ENCODE data around the gene MUC5B. TPM values are rescaled to one million over a fixed set of nuclear protein-coding genes. Genes with fewer than 3 reads are reported as not detected.

Gene MUC5B
- total RNA-seq, 1 experiment from 2014 or later = 1.6 TPM

DNA sequence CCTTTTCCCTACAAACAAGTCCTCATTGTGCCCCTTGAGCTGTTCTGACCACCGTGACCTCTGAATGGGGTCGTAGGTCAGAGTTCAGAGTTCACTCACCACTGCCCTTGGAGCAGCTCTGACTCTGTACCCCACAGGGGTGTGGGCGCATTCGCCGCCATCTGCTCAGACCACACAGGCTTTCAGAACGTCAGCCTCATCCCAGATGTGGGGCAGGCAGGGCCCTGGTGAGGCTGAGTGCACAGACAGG is 14.8 kb upstream of the MUC5B start (continued):
- no peak for TF ChIP-seq SP1 (CRISPR knock-in tag; conservative IDR thresholded peaks at IDR 0.05)
- TF ChIP-seq FOXJ3 (CRISPR knock-in tag; IDR thresholded peaks at IDR 0.05; ENCODE audit: borderline replicate concordance) = no peak
- no peak for TF ChIP-seq PRRX2 (CRISPR knock-in tag; IDR thresholded peaks at IDR 0.05)
- no peak for TF ChIP-seq ZNF671 (CRISPR knock-in tag; IDR thresholded peaks at IDR 0.05)
- TF ChIP-seq, protein P1, sequence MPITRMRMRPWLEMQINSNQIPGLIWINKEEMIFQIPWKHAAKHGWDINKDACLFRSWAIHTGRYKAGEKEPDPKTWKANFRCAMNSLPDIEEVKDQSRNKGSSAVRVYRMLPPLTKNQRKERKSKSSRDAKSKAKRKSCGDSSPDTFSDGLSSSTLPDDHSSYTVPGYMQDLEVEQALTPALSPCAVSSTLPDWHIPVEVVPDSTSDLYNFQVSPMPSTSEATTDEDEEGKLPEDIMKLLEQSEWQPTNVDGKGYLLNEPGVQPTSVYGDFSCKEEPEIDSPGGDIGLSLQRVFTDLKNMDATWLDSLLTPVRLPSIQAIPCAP (CRISPR knock-in tag; IDR thresholded peaks at IDR 0.05) = no peak
- TF ChIP-seq, protein P2, sequence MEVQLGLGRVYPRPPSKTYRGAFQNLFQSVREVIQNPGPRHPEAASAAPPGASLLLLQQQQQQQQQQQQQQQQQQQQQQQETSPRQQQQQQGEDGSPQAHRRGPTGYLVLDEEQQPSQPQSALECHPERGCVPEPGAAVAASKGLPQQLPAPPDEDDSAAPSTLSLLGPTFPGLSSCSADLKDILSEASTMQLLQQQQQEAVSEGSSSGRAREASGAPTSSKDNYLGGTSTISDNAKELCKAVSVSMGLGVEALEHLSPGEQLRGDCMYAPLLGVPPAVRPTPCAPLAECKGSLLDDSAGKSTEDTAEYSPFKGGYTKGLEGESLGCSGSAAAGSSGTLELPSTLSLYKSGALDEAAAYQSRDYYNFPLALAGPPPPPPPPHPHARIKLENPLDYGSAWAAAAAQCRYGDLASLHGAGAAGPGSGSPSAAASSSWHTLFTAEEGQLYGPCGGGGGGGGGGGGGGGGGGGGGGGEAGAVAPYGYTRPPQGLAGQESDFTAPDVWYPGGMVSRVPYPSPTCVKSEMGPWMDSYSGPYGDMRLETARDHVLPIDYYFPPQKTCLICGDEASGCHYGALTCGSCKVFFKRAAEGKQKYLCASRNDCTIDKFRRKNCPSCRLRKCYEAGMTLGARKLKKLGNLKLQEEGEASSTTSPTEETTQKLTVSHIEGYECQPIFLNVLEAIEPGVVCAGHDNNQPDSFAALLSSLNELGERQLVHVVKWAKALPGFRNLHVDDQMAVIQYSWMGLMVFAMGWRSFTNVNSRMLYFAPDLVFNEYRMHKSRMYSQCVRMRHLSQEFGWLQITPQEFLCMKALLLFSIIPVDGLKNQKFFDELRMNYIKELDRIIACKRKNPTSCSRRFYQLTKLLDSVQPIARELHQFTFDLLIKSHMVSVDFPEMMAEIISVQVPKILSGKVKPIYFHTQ (CRISPR knock-in tag; IDR thresholded peaks at IDR 0.05) = no peak

DNA sequence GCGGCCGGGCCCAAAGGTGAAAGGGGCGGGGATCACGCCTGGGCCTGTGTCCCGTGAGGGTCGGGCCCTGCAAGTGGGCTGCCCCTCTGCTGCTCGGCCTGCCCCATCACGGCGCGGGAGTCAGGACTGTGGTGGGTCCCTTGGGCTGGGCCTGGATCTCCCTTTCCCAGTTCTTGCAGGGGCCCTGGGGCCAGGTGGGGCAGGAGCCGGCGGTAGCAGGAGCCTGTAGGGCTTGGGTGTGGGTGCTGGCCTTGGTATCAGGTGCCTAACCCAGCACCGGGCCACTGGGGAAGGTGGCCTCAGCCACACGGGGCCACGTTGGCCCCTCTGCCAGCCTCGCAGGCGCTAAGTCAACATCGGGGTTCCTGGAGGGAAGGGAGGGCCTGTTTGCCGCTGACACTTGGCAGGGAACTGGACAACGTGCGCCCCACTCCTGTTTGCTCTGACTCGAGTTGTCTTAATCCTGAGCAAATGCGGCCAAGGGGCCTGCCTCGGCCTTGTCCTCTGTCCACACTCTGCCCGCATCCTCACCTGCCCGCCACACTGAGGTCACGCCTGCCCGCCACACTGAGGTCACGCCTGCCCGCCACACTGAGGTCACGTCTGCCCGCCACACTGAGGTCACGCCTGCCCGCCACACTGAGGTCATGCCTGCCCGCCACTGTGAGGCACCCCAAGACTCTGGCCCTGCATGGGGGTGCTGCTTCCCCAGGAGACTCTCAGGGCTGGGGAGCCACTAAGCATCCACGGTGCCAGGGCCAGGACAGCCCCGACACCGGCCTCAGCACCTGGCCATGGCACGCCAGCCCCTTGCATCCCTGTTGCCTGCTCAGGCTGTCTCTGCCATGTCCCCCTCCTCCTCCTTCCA is 14.2 kb upstream of the MUC5B start:
- Mint-ChIP-seq H3K9me3 (peaks cover 44% of the 10 kb centered on the region), H3K27ac (no peak overlapping the region), H3K4me1 (no peaks in the 10 kb centered on the region), H3K36me3 (peaks cover 24% of the 10 kb centered on the region), H3K27me3 (ENCODE audit: low read depth) (peaks cover 29% of the 10 kb centered on the region), H3K4me3 (no peak overlapping the region)
- ChIA-PET CTCF (no interaction called here), POLR2A (no interaction called here)
- DNase-seq (ENCODE audit: low spot score) = peak; percentile 10
- TF ChIP-seq PRRX2 (CRISPR knock-in tag; IDR thresholded peaks at IDR 0.05) = no peak
- TF ChIP-seq, protein P3, sequence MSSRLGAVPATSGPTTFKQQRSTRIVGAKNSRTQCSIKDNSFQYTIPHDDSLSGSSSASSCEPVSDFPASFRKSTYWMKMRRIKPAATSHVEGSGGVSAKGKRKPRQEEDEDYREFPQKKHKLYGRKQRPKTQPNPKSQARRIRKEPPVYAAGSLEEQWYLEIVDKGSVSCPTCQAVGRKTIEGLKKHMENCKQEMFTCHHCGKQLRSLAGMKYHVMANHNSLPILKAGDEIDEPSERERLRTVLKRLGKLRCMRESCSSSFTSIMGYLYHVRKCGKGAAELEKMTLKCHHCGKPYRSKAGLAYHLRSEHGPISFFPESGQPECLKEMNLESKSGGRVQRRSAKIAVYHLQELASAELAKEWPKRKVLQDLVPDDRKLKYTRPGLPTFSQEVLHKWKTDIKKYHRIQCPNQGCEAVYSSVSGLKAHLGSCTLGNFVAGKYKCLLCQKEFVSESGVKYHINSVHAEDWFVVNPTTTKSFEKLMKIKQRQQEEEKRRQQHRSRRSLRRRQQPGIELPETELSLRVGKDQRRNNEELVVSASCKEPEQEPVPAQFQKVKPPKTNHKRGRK (CRISPR knock-in tag; IDR thresholded peaks at IDR 0.05; ENCODE audit: borderline replicate concordance) = no peak
- ATAC-seq = no peak

DNA sequence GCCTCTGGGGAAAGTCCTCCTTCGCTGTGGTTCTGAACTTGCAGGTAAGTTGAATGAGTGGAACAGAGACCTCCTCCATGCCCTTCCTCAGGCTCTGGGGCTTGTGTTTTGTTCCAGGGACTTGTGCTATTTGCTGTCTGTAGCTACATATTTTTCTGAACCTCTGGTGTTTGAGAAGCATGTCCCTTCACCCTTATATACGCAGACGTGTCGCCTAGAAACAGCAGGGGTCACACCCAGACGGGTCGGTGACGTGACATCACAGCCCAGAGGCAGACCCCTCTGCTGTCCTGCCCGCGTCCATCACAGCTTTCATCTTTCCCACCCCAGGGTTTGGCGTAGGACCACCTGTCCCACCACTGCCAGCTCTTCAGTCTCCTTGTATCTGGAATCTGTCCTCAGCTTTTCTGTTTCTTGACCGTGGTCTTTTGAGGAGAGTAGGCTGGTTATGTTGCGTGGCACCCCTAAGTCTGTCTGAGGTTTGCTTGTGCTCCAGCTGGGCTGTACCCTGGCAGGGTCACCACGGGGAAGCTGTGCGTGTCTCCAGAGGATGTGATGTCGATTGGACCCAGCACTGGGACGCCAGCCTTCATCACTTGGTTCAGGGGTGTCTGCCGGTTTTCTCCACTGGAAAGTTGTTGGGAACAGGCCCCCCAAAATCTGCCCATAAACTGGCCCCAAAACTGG is 13.4 kb upstream of the MUC5B start:
- Mint-ChIP-seq H3K27me3 (ENCODE audit: low read depth) (peaks cover 33% of the 10 kb centered on the region), H3K27ac (no peak overlapping the region), H3K36me3 (peaks cover 24% of the 10 kb centered on the region), H3K9me3 (peaks cover 51% of the 10 kb centered on the region), H3K4me1 (no peaks in the 10 kb centered on the region), H3K4me3 (no peak overlapping the region)
- ATAC-seq (no peak), DNase-seq (ENCODE audit: low spot score) (peak; percentile 3)
- TF ChIP-seq, protein P4, sequence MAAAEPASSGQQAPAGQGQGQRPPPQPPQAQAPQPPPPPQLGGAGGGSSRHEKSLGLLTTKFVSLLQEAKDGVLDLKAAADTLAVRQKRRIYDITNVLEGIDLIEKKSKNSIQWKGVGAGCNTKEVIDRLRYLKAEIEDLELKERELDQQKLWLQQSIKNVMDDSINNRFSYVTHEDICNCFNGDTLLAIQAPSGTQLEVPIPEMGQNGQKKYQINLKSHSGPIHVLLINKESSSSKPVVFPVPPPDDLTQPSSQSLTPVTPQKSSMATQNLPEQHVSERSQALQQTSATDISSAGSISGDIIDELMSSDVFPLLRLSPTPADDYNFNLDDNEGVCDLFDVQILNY (CRISPR knock-in tag; IDR thresholded peaks at IDR 0.05) = no peak
- TF ChIP-seq CREB1 (CRISPR knock-in tag; IDR thresholded peaks at IDR 0.05) = no peak
- no peak for TF ChIP-seq IRF2 (CRISPR knock-in tag; IDR thresholded peaks at IDR 0.05; ENCODE audit: borderline replicate concordance, low read depth)
- TF ChIP-seq, protein P5, sequence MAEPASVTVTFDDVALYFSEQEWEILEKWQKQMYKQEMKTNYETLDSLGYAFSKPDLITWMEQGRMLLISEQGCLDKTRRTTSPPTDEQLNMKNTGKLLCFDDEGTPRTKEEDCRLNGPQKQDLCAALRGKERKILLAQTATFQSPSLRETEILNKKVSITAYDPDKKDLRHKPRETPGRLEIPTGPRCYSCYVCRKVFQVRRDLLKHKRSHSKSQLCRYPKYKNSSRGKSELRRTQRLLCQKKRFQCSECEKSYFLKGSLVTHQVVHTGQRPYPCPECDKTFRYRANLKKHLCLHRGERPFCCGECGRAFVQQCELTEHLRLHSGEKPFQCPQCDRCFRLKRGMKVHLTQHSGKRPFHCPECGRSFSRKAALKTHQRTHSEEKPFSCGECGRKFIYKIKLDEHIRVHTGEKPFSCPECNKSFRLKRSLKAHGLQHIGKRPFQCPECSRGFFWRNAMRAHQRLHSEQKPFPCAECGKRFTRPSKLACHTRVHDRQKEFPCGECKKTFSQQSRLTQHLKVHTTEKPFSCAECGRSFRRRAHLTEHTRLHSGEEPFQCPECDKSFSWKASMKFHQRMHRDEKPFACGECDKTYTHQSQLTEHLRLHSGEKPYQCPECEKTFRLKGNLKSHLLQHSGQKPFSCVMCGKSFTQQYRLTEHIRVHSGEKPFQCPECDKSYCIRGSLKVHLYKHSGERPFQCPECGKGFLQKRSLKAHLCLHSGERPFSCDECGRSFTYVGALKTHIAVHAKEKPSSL (CRISPR knock-in tag; conservative IDR thresholded peaks at IDR 0.05) = no peak
- no peak for TF ChIP-seq ETV6 (CRISPR knock-in tag; IDR thresholded peaks at IDR 0.05)
- TF ChIP-seq FOXP1 (CRISPR knock-in tag; IDR thresholded peaks at IDR 0.05; ENCODE audit: borderline replicate concordance) = no peak
- ChIA-PET CTCF (no interaction called here), POLR2A (no interaction called here)

Measured in WTC11 (cell line).